GM18511 (cell line): ENCODE results near the gene GFOD2.

Source experiments
- ATAC-seq: cut with Tn5 transposase; IDR thresholded peaks from one replicate; pipeline ENCODE4 v1.9.1; 2021; ENCODE audit warnings: mild to moderate bottlenecking, moderate library complexity; ENCODE audit not compliant: unreplicated experiment

GFOD2 gene

GRCh38 chr16:67647681-67648080 lies 71.4 kb downstream of the GFOD2 start:
- no peak for ATAC-seq

GRCh38 chr16:67647111-67647651 lies 71.9 kb downstream of the GFOD2 start:
- no peak for ATAC-seq

GRCh38 chr16:67645397-67646121 lies 73.6 kb downstream of the GFOD2 start:
- peak; percentile 38 for ATAC-seq

GRCh38 chr16:67644038-67644437 lies 75.1 kb downstream of the GFOD2 start:
- no peak for ATAC-seq

GRCh38 chr16:67641779-67642708 lies 77.1 kb downstream of the GFOD2 start:
- ATAC-seq = no peak

- ATAC-seq = no peak
Observed at GRCh38 chr16:67637625-67638024, 81.5 kb downstream of the GFOD2 start.

GRCh38 chr16:67636713-67637112 lies 82.4 kb downstream of the GFOD2 start:
- no peak for ATAC-seq

GRCh38 chr16:67632415-67633172 lies 86.5 kb downstream of the GFOD2 start:
- ATAC-seq = no peak

- no peak for ATAC-seq
Observed at GRCh38 chr16:67628216-67628615, 90.9 kb downstream of the GFOD2 start.
